ENCODE measurements around the gene SLN.

SLN gene

GRCh38 chr11:107721207-107721606, 9.4 kb upstream of the SLN start:
- DNase-seq (ENCODE audit: low read depth), result no peak
- TF ChIP-seq, protein P1, sequence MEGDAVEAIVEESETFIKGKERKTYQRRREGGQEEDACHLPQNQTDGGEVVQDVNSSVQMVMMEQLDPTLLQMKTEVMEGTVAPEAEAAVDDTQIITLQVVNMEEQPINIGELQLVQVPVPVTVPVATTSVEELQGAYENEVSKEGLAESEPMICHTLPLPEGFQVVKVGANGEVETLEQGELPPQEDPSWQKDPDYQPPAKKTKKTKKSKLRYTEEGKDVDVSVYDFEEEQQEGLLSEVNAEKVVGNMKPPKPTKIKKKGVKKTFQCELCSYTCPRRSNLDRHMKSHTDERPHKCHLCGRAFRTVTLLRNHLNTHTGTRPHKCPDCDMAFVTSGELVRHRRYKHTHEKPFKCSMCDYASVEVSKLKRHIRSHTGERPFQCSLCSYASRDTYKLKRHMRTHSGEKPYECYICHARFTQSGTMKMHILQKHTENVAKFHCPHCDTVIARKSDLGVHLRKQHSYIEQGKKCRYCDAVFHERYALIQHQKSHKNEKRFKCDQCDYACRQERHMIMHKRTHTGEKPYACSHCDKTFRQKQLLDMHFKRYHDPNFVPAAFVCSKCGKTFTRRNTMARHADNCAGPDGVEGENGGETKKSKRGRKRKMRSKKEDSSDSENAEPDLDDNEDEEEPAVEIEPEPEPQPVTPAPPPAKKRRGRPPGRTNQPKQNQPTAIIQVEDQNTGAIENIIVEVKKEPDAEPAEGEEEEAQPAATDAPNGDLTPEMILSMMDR (IDR thresholded peaks at IDR 0.05; ENCODE audit: low read depth, low read length, missing control alignments), result no peak
- in situ Hi-C loops (cut with HindIII; ENCODE audit: low sequenced_read_pairs), result no loop called here
- no peak overlapping the region for H3K4me3 ChIP-seq (ENCODE audit: low read depth, low read length)

- in situ Hi-C loops (cut with HindIII; ENCODE audit: low sequenced_read_pairs), result no loop called here
- H3K4me3 ChIP-seq (ENCODE audit: low read depth, low read length), result no peak overlapping the region
- TF ChIP-seq, protein P1 (IDR thresholded peaks at IDR 0.05; ENCODE audit: low read depth, low read length, missing control alignments), result no peak
- DNase-seq (ENCODE audit: low read depth), result no peak
Measured at GRCh38 chr11:107720303-107720774, 8.5 kb upstream of the SLN start.

DNA sequence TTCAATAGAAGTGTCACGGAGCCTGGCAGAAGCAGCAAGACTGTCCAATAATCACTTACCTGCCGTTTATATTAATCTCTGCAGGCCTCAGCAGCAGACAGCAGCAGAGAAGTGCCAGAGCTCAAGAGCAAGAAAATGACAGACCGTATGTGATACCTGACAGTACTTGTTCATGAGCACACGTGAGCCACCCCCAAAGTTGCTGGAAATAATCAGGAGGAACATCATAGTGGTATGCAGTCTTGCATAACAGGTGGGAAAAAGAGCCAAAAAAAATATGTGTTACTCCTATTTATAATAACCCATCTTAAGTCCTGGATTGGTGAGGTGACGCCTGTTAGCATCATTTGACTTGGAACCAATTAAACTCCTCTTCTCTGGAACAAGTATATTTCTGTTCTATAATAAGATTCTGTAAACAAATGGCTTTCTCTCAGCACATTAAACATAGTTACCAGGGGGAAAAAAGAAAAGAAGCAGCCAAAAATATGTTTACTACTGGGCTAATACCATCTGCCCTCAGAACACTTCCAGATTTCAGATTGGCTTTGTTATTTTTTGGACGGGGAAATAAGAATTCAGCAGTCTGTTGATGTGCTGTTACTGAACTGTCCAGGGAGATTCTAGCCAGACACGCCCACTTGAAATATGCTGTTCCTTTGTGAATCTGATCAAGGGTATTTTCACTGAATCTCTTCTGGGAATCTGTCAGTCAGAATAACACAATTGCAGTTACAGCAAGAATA, 7.9 kb upstream of the SLN start:
- no peak for DNase-seq (ENCODE audit: low read depth)
- TF ChIP-seq, protein P1 (IDR thresholded peaks at IDR 0.05; ENCODE audit: low read depth, low read length, missing control alignments), result no peak
- in situ Hi-C loops (cut with HindIII; ENCODE audit: low sequenced_read_pairs), result no loop called here
- no peak overlapping the region for H3K4me3 ChIP-seq (ENCODE audit: low read depth, low read length)

- TF ChIP-seq, protein P1 (IDR thresholded peaks at IDR 0.05; ENCODE audit: low read depth, low read length, missing control alignments), result no peak
- no peak overlapping the region for H3K4me3 ChIP-seq (ENCODE audit: low read depth, low read length)
- in situ Hi-C loops (cut with HindIII; ENCODE audit: low sequenced_read_pairs), result no loop called here
- no peak for DNase-seq (ENCODE audit: low read depth)
Measured at GRCh38 chr11:107719073-107719472, 7.2 kb upstream of the SLN start.

GRCh38 chr11:107716884-107717532, 5.2 kb upstream of the SLN start:
- in situ Hi-C loops (cut with HindIII; ENCODE audit: low sequenced_read_pairs), result no loop called here
- TF ChIP-seq, protein P1 (IDR thresholded peaks at IDR 0.05; ENCODE audit: low read depth, low read length, missing control alignments), result no peak
- H3K4me3 ChIP-seq (ENCODE audit: low read depth, low read length), result no peak overlapping the region
- DNase-seq (ENCODE audit: low read depth), result no peak

- H3K4me3 ChIP-seq (ENCODE audit: low read depth, low read length), result no peak overlapping the region
- DNase-seq (ENCODE audit: low read depth), result no peak
- TF ChIP-seq, protein P1 (IDR thresholded peaks at IDR 0.05; ENCODE audit: low read depth, low read length, missing control alignments), result no peak
- in situ Hi-C loops (cut with HindIII; ENCODE audit: low sequenced_read_pairs), result no loop called here
Measured at GRCh38 chr11:107713009-107713408, 1.2 kb upstream of the SLN start.

All from astrocyte of the cerebellum (primary cell).